ENCODE results near the gene FGD5.

Gene FGD5

GRCh38 chr3:14980689-14981088 lies 161.9 kb downstream of the FGD5 start:
- DNase-seq (ENCODE audit: low read depth, low spot score): no peak
